GM19238 (cell line): ENCODE results near the gene POLR3A.

ENCODE experiments used
- DNase-seq: peaks from one replicate; pipeline ENCODE4 v3.0.0; 2011; ENCODE audit warnings: low spot score; ENCODE audit not compliant: insufficient read length

The POLR3A gene

GRCh38 chr10:77981281-77981680 is 48.0 kb downstream of the POLR3A start:
- no peak for DNase-seq

DNA sequence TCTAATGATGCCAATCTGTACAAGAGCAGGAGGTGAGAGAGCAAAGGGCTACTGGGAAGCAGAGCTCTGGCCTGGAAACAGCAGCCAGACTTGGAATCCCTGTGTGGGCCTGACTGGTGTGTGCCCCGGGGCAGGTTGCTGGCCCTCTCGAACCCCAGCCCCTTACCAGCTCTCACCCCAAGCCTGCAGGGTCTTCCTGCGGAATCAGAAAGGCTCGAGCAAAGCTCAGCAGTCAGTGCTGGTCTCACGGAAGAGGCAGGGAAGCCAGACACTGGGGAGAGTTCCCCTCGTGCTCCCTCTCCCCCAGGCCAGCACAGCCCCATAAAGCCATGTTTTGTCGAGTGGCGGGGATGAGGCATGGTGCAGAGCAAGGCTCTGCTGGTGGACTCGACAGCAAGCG is 50.1 kb downstream of the POLR3A start:
- DNase-seq, result no peak

DNA sequence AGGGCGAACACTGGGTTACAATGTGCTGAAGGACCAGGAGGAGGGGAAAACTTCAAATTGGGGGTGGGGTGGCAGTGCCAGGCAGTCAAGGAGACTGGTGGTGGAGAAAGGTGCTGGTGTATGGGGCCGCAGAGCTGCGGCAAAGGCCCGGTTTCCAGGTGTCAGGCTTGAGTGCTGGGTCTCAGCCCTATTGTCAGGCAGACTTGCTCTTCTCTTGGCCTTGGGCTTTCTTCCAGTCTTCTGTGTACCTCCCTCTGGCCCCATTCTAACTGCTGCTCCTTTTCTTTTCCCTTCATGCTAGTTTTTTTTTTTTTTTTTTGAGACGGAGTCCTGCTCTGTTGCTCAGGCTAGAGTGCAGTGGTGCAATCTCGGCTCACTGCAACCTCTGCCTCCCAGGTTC is 51.0 kb downstream of the POLR3A start:
- no peak for DNase-seq

GRCh38 chr10:77977934-77978333 is 51.4 kb downstream of the POLR3A start:
- DNase-seq, result no peak

- no peak for DNase-seq
These were observed 52.3 kb downstream of the POLR3A start for GRCh38 chr10:77977016-77977415.

DNA sequence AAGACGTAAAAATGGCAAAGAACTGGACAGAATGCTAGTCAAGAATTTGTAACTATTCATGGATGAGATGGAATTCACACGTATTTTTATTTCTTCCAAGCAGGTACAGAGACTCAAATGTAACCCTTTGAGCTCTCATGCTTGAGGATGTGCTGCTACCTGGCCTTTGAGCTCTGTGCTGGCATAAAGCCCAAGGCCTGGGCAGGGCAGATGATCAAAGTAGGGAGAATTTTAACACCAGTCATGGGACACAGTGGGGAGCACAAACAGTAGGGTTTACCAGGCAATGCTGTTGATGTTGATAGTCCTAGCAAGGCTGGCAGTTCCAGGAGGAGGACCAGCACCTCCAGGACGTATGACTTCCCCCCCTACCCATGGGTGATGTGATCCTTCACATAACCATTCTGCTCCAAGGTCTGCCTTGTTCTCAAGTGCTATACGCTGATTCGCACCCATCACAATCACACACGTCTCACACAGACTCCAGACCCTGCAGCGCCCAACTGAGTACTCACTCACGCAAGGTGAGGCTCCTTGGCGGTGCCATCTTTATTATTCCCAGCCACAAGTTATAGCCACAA is 54.1 kb downstream of the POLR3A start:
- DNase-seq, result no peak

- DNase-seq, result no peak
These were observed 54.8 kb downstream of the POLR3A start for GRCh38 chr10:77974396-77975074.

GRCh38 chr10:77973276-77973675 is 56.0 kb downstream of the POLR3A start:
- DNase-seq, result no peak

GRCh38 chr10:77972148-77972547 is 57.2 kb downstream of the POLR3A start:
- DNase-seq, result no peak

- DNase-seq, result no peak
These were observed 57.5 kb downstream of the POLR3A start for GRCh38 chr10:77971804-77972144.

GRCh38 chr10:77970869-77971803 is 58.2 kb downstream of the POLR3A start:
- DNase-seq, result no peak

DNA sequence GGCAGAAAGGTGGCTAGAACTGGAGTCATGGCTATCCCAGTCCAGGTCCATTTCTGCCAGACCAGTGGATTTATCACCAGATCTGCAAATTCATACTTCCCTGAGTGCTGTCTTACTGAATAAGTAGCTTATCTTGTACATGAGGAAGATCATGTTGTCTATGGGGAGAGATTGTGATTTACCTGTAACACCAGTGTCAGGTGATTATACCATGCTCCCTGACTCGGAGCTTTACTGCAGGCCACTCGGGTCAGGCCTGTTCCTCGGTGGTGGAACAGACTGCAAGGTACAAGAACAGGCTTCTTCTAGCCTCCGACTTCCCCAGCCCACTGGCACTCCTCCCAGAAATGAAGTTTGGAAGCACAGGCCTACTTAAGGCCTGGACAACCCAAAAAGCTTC is 60.2 kb downstream of the POLR3A start:
- DNase-seq, result no peak

DNA sequence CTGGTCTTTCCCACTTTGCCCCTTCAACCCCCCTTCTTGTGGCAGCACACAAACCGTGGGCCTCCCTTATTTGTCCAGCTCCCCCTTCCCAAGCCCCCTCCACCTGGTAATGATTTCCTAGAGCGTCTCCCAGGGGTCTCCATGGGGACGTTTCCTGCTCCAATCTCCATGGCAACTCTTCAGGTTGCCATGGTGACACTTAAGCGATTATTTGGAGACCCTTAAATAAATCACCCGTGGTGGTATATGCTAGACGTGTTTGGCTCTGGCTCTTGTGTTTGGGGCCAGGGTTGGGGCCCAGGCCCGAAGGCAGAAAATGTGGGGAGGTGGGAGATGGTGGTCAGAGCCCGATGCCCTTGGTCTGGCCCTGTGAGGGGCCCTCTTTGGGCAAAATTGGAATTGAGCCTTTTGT is 61.7 kb downstream of the POLR3A start:
- no peak for DNase-seq

DNA sequence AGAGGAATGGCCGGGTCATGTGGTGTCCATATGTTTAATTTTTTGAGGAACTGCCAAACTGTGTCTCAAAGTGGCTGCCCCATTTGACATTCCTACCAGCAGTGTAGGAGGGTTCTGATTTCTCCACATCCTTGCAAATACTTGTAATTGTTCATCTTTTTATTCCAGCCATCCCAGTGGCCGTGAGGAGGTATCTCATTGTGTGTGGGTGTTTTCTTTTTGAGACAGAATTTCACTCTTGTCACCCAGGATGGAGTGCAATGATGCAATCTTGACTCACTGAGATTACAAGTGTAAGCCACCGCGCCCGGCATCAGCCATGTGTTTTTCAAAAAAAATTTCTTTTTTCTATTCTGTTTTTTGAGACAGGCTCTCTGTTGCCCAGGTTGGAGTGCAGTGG is 64.0 kb downstream of the POLR3A start:
- no peak for DNase-seq

DNA sequence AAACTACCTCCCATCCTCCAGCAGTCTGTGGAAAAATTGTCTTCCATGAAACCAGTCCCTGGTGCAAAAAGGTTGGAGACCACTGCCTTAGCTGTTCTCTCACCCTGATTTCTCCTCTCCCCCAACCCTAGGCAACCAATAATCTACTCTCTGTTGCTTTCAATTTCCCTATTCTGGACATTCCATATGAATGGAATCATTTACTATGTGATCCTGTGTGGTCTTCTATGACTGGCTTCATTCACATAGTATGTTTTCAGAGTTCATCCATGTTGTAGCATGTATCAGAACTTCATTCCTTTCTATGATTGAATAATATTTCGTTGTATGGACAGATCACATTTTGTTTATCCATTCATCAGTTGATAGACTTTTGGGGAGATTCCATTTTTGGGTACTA is 64.5 kb downstream of the POLR3A start:
- DNase-seq, result no peak

DNA sequence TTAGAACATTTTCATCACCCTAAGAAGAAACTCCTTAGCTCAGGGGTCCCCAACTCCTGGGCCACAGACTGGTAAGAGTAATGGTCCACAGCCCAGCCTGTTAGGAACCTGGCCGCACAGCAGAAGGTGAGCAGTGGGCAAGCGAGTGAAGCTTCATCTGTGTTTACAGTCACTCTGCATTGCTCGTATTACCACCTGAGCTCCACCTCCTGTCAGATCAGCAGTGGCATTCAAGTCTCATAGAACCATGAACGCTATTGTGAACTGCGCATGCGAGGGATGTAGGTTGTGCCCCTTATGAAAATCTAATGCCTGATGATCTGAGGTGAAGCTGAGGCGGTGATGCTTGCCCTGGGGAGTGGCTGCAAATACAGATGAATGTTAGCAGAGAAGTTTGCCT is 65.4 kb downstream of the POLR3A start:
- DNase-seq, result no peak

DNA sequence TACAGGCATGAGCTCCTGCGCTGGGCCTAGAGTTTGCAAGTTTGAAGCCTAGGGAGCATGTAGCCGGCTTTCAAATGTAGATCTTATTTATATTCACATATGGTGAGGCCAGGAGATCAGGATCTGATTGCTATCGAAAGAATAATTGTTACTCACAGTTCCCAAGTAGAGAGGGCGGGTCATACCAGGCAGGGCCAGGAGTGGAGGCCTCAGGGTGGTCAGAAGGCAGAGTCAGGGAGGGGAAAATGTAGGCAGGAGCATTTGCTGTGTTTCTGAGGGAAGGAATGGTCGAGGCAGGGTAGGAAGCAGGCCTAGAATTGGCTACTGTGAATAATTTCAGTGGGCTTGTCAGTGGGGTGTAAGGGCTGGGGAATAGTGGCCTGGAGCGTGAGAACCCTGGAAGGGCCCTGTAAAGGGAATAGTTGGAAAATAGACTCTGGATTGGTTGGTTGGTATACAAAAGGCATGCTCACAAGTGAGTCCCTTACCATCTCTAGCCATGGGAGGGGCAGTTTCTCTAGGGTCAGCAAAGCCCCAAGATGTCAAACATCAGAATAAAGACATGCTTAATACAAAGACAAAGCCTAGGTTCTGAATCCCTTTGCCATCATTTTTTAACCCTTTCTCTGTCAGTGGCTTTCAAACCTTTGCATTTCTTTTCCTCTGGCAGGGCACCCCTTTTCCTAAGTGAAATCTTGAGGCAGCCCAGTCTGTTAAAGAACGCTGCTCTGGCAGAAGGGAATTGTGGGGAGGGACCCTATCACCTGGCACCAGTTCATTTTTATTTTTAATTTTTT is 66.8 kb downstream of the POLR3A start:
- DNase-seq, result no peak

DNA sequence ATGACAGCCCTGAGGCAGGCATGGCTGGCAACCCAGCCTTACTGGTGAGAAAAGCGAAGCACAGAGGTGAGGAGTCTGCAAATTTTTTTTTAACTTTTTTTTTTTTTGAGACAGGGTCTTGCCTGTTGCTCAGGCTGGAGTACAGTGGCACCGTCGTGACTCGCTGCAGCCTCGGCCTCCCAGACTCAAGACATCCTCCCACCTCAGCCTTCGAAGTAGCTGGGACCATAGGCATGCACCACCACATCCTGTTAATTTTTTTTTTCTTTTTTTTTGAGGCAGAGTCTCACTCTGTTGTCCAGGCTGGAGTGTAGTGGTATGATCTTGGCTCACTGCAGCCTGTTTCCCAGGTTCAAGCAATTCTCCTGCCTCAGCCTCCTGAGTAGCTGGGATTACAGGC is 67.6 kb downstream of the POLR3A start:
- DNase-seq, result no peak

DNA sequence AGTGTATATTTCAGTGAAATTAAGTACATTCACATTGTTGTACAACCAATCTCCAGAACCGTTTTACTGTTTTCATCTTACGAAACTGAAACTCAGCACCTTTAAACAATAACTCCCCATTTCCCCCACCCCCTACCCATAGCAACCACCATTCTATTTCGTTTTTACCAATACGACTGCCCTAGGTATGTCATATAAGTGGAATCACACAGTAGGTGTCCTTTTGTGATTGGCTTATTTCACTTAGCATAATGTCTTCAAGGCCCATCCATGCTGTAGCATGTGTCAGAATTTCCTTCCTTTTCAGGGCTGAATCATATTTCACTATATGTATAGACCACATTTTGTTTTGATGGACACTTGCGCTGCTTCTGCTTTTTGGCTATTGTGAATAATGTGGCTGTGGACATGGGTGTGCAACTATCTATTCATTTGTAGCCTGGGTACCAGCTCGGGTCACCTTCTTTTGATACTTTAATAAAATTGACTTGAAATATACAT is 68.4 kb downstream of the POLR3A start:
- no peak for DNase-seq

DNA sequence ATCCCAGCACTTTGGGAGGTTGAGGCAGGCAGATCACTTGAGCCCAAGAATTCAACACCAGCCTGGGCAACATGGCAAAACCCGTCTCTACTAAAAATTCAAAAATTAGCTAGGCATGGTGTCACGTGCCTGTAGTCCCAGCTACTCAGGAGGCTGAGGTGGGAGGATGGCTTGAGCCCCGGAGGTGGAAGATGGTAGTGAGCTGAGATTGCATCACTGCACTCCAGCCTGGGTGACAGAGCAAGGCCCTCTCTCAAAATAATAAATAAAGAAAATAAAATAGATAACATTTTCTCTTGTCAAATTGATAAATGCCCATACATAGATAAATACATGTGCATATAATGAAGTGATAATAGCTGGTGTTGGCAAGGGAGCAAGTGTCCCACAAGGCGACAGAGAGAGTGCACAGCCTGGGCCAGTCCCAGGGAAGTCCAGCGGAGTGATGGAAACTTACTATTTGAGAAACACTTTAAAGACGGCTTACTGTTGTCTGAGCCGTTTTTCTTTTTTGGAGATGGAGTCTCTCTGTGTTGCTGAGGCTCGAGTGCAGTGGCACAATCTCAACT is 69.3 kb downstream of the POLR3A start:
- DNase-seq, result no peak

- DNase-seq, result no peak
These were observed 69.9 kb downstream of the POLR3A start for GRCh38 chr10:77959384-77959783.
